Left lobe of liver (tissue), 2 donors: ENCODE measurements around the gene MROH7. TPM values are rescaled to one million over a fixed set of nuclear protein-coding genes. Genes with fewer than 3 reads are reported as not detected.

Experiments
- ATAC-seq: fragments of 200-7000 bp; cut with Tn5 transposase; one replicate; pipeline ENCODE4 v1.9.1; 2020; ENCODE audit warnings: mild to moderate bottlenecking, moderate library complexity
- DNase-seq: peaks from one replicate; pipeline ENCODE4 v3.0.0-alpha.2; 2020; ENCODE audit warnings: low spot score
- total RNA-seq: library from RNA; stranded (reverse); gene quantifications from one replicate; pipeline ENCODE4 v1.2.1, GENCODE V29; 2021
- donor health status: DM: no; HTN: no; CAD: no; lungs with moderate emphysema.
- donor health status: DM: no; HTN: yes; CAD: no.

Gene MROH7
- total RNA-seq, 1 donor from 2014 or later: 2.3 TPM

- no peak for ATAC-seq
- no peak for DNase-seq
Observed at GRCh38 chr1:54686155-54686554, 44.6 kb downstream of the MROH7 start.

- no peak for DNase-seq
Observed at GRCh38 chr1:54694771-54695170, 53.2 kb downstream of the MROH7 start.

GRCh38 chr1:54695221-54695620, 53.6 kb downstream of the MROH7 start:
- DNase-seq: no peak

More at GRCh38 chr1:54694771-54695170, 53.2 kb downstream of the MROH7 start:
- no peak for ATAC-seq

GRCh38 chr1:54695764-54696163, 54.2 kb downstream of the MROH7 start:
- no peak for DNase-seq
- no peak for ATAC-seq

More at GRCh38 chr1:54695221-54695620, 53.6 kb downstream of the MROH7 start:
- no peak for ATAC-seq

GRCh38 chr1:54696262-54696661, 54.7 kb downstream of the MROH7 start:
- no peak for DNase-seq
- ATAC-seq: no peak

GRCh38 chr1:54697896-54698295, 56.3 kb downstream of the MROH7 start:
- ATAC-seq: no peak
- no peak for DNase-seq

GRCh38 chr1:54698346-54698745, 56.8 kb downstream of the MROH7 start:
- DNase-seq: no peak
- no peak for ATAC-seq

- ATAC-seq (no peak), DNase-seq (no peak)
Observed at GRCh38 chr1:54699936-54700525, 58.4 kb downstream of the MROH7 start.

GRCh38 chr1:54701066-54701465, 59.5 kb downstream of the MROH7 start:
- no peak for ATAC-seq
- no peak for DNase-seq

GRCh38 chr1:54701996-54702395, 60.4 kb downstream of the MROH7 start:
- ATAC-seq (no peak), DNase-seq (peak; percentile 26)

- peak; percentile 26 for DNase-seq
- no peak for ATAC-seq
Observed at GRCh38 chr1:54703471-54703870, 61.9 kb downstream of the MROH7 start.

- DNase-seq (no peak), ATAC-seq (no peak)
Observed at GRCh38 chr1:54705153-54705552, 63.6 kb downstream of the MROH7 start.

- DNase-seq (no peak), ATAC-seq (no peak)
Observed at GRCh38 chr1:54706419-54706818, 64.8 kb downstream of the MROH7 start.

- no peak for DNase-seq
- no peak for ATAC-seq
Observed at GRCh38 chr1:54708385-54708784, 66.8 kb downstream of the MROH7 start.

GRCh38 chr1:54709547-54710292, 68.1 kb downstream of the MROH7 start:
- DNase-seq (no peak), ATAC-seq (no peak)

- no peak for DNase-seq
- ATAC-seq: no peak
Observed at GRCh38 chr1:54710434-54710833, 68.8 kb downstream of the MROH7 start.

- DNase-seq (no peak), ATAC-seq (no peak)
Observed at GRCh38 chr1:54710841-54711240, 69.3 kb downstream of the MROH7 start.

- no peak for ATAC-seq
- DNase-seq: no peak
Observed at GRCh38 chr1:54711536-54711935, 70.0 kb downstream of the MROH7 start.

- DNase-seq (no peak), ATAC-seq (no peak)
Observed at GRCh38 chr1:54714881-54715492, 73.4 kb downstream of the MROH7 start.

- peak; percentile 87 for DNase-seq
- peak; percentile 100 for ATAC-seq
Observed at GRCh38 chr1:54715493-54716298, 74.1 kb downstream of the MROH7 start, which contains the start of gene TTC4. Gene TTC4 (plus strand): TSS chr1:54715861. CDS start chr1:54715909, 48 bp downstream.
